ENCODE results near the gene ZBTB46.
"Not testable (repeated sequence)": the region's sequence is repeated elsewhere in the genome, so short reads cannot be mapped to it uniquely, and the experiment has no call there.

Gene ZBTB46

DNA sequence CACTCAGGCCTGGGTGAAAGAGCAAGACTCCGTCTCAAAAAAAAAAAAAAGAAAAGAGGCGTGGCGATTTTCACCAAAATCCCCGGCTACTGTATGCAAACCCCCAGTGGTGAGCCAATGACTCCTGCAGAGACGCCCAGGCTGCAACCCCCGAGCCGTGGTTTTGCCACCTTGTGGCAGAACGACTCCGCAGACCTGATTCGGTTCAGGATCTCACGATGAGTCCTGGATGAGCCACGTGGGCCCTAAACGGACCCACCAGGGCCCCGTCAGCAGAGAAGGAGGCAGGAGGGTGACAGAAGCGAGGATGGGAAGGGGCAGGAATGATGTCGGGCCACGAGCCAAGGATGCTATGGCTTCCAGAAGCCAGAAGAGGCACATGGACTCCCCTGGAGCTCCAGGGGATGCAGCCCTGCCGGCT, 49.0 kb downstream of the ZBTB46 start:
- H3K4me1 ChIP-seq (ENCODE audit: insufficient read depth, low read length): peaks cover 3% of the 10 kb centered on the region; the same call in 1 of the 2 replicates
- no peaks in the 10 kb centered on the region for H3K27me3 ChIP-seq (ENCODE audit: insufficient read depth, low read length)
- no peak overlapping the region for H3K9ac ChIP-seq (ENCODE audit: low read depth, low read length)
- 74% methylated on average over 18 of the region's 18 CpGs for WGBS
- H3K36me3 ChIP-seq (ENCODE audit: insufficient read depth, low read length): no peaks in the 10 kb centered on the region
- H3K27ac ChIP-seq (ENCODE audit: low read depth, low read length): no peak overlapping the region
- no peak overlapping the region for H3K4me3 ChIP-seq (ENCODE audit: low read length)
- H3K9me3 ChIP-seq (ENCODE audit: insufficient read depth, low read depth, low read length): no peaks in the 10 kb centered on the region

DNA sequence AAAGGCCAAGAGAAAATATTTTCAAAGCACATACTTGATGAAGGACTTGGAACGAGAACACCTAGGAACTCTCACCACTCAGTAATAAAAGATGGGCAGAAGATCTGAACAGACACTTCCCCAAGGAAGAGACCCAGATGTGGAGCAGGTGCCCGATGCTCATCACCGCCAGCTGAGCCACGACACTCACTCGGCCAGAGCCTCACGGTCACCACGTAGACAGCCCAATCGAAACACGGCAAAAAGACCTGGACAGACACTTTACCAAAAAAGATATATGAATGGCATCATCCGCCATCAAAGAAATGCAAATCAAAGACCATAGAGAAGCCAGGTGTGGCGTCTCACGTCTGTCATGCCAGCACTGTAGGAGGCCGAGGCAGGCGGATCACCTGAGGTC, 49.9 kb downstream of the ZBTB46 start:
- H3K9ac ChIP-seq (ENCODE audit: low read depth, low read length): no peak overlapping the region
- peaks cover 3% of the 10 kb centered on the region; the same call in 1 of the 2 replicates for H3K4me1 ChIP-seq (ENCODE audit: insufficient read depth, low read length)
- H3K4me3 ChIP-seq (ENCODE audit: low read length): no peak overlapping the region
- H3K9me3 ChIP-seq (ENCODE audit: insufficient read depth, low read depth, low read length): no peaks in the 10 kb centered on the region
- WGBS: 96% methylated on average over 14 of the region's 14 CpGs
- H3K27me3 ChIP-seq (ENCODE audit: insufficient read depth, low read length): no peaks in the 10 kb centered on the region
- no peaks in the 10 kb centered on the region for H3K36me3 ChIP-seq (ENCODE audit: insufficient read depth, low read length)
- H3K27ac ChIP-seq (ENCODE audit: low read depth, low read length): no peak overlapping the region

- no peaks in the 10 kb centered on the region for H3K9me3 ChIP-seq (ENCODE audit: insufficient read depth, low read depth, low read length)
- peak overlapping the region; percentile 46; the same call in 1 of the 2 replicates for H3K27ac ChIP-seq (ENCODE audit: low read depth, low read length)
- no peaks in the 10 kb centered on the region for H3K36me3 ChIP-seq (ENCODE audit: insufficient read depth, low read length)
- peaks cover 10% of the 10 kb centered on the region; the same call in 1 of the 2 replicates for H3K4me1 ChIP-seq (ENCODE audit: insufficient read depth, low read length)
- WGBS: 87% methylated on average over 7 of the region's 9 CpGs
- H3K4me3 ChIP-seq (ENCODE audit: low read length): no peak overlapping the region
- H3K27me3 ChIP-seq (ENCODE audit: insufficient read depth, low read length): no peaks in the 10 kb centered on the region
- no peak overlapping the region for H3K9ac ChIP-seq (ENCODE audit: low read depth, low read length)
These were observed 52.2 kb downstream of the ZBTB46 start for GRCh38 chr20:63778857-63779256.

- Histone ChIP-seq H3K4me1 (ENCODE audit: insufficient read depth, low read length) (peaks cover 10% of the 10 kb centered on the region; the same call in 1 of the 2 replicates), H3K27ac (ENCODE audit: low read depth, low read length) (peak overlapping the region; percentile 55; the same call in 1 of the 2 replicates), H3K9ac (ENCODE audit: low read depth, low read length) (no peak overlapping the region), H3K9me3 (ENCODE audit: insufficient read depth, low read depth, low read length) (no peaks in the 10 kb centered on the region), H3K36me3 (ENCODE audit: insufficient read depth, low read length) (no peaks in the 10 kb centered on the region), H3K27me3 (ENCODE audit: insufficient read depth, low read length) (no peaks in the 10 kb centered on the region), H3K4me3 (ENCODE audit: low read length) (no peak overlapping the region)
- 57% methylated on average over 19 of the region's 19 CpGs for WGBS
These were observed 52.9 kb downstream of the ZBTB46 start for GRCh38 chr20:63778034-63778752.

- Histone ChIP-seq H3K27ac (ENCODE audit: low read depth, low read length) (peak overlapping the region; percentile 55; the same call in 1 of the 2 replicates), H3K9ac (ENCODE audit: low read depth, low read length) (no peak overlapping the region), H3K27me3 (ENCODE audit: insufficient read depth, low read length) (no peaks in the 10 kb centered on the region), H3K4me3 (ENCODE audit: low read length) (no peak overlapping the region), H3K36me3 (ENCODE audit: insufficient read depth, low read length) (no peaks in the 10 kb centered on the region), H3K4me1 (ENCODE audit: insufficient read depth, low read length) (peaks cover 10% of the 10 kb centered on the region; the same call in 1 of the 2 replicates), H3K9me3 (ENCODE audit: insufficient read depth, low read depth, low read length) (no peaks in the 10 kb centered on the region)
- 97% methylated on average over 13 of the region's 13 CpGs for WGBS
These were observed 53.5 kb downstream of the ZBTB46 start for GRCh38 chr20:63777614-63778013.

DNA sequence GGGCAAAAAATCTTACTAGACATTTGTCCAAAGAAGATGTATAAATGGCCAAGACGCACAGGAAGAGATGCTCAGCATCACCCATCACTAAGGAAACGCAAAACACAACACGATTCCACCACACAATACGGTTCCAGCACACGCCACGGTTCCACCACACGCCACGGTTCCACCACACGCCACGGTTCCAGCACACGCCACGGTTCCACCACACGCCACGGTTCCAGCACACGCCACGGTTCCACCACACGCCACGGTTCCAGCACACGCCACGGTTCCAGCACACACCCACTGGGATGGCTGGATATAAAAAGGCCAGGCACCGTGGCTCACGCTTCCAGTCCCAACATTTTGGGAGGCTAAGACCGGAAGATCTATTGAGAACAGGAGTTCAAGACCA, 54.2 kb downstream of the ZBTB46 start:
- 96% methylated on average over 23 of the region's 23 CpGs for WGBS
- not testable (repeated sequence) for H3K27me3 ChIP-seq (ENCODE audit: insufficient read depth, low read length); H3K27ac ChIP-seq (ENCODE audit: low read depth, low read length); H3K9me3 ChIP-seq (ENCODE audit: insufficient read depth, low read depth, low read length); H3K36me3 ChIP-seq (ENCODE audit: insufficient read depth, low read length); H3K9ac ChIP-seq (ENCODE audit: low read depth, low read length); H3K4me3 ChIP-seq (ENCODE audit: low read length)
- peaks cover 10% of the 10 kb centered on the region; the same call in 1 of the 2 replicates for H3K4me1 ChIP-seq (ENCODE audit: insufficient read depth, low read length)

GRCh38 chr20:63775096-63775978, 55.7 kb downstream of the ZBTB46 start:
- Histone ChIP-seq H3K4me1 (ENCODE audit: insufficient read depth, low read length) (peaks cover 10% of the 10 kb centered on the region; the same call in 1 of the 2 replicates), H3K36me3 (ENCODE audit: insufficient read depth, low read length) (no peaks in the 10 kb centered on the region), H3K9me3 (ENCODE audit: insufficient read depth, low read depth, low read length) (no peaks in the 10 kb centered on the region), H3K4me3 (ENCODE audit: low read length) (peak overlapping the region; percentile 57), H3K27me3 (ENCODE audit: insufficient read depth, low read length) (no peaks in the 10 kb centered on the region), H3K9ac (ENCODE audit: low read depth, low read length) (peak overlapping the region; percentile 46), H3K27ac (ENCODE audit: low read depth, low read length) (peak overlapping the region; percentile 59; the same call in 1 of the 2 replicates)
- WGBS: 7% methylated on average over 67 of the region's 67 CpGs

- 93% methylated on average over 14 of the region's 15 CpGs for WGBS
- Histone ChIP-seq H3K9ac (ENCODE audit: low read depth, low read length) (no peak overlapping the region), H3K4me1 (ENCODE audit: insufficient read depth, low read length) (peaks cover 10% of the 10 kb centered on the region; the same call in 1 of the 2 replicates)
These were observed 56.8 kb downstream of the ZBTB46 start for GRCh38 chr20:63774306-63774705.

DNA sequence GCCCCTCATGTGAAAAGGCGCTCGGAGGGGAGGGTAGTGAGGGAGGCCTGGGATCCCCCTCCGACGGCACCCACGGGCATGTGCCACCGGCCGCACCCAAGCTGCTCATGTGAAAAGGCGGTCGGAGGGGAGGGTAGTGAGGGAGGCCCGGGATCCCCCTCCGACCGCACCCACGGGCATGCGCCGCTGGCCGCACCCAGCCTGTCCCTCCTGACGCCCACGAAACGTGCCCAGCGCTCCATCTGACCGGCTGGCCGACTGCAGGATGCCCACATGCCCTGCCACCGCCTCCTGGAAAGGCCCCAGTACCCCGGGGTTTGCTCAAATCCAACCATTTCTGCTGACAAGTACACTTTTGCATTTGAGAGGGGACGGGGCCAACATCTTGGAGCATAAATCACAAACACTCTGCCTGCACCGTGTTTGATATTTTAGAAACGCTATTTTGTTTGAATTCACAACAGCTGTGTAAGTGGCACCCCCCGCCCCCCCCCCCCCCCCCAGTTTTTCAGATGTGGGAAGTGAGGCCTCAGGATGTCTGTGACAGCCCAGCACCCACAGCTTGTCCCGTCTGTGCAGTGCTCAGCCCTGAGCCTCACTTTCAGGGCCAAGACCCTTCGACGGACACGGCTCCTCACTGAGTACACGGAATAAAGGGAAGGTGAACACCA, 57.4 kb downstream of the ZBTB46 start:
- Histone ChIP-seq H3K27me3 (ENCODE audit: insufficient read depth, low read length) (no peaks in the 10 kb centered on the region), H3K4me3 (ENCODE audit: low read length) (no peak overlapping the region), H3K9me3 (ENCODE audit: insufficient read depth, low read depth, low read length) (no peaks in the 10 kb centered on the region), H3K36me3 (ENCODE audit: insufficient read depth, low read length) (peaks cover 5% of the 10 kb centered on the region; the same call in 1 of the 2 replicates), H3K9ac (ENCODE audit: low read depth, low read length) (no peak overlapping the region), H3K27ac (ENCODE audit: low read depth, low read length) (no peak overlapping the region), H3K4me1 (ENCODE audit: insufficient read depth, low read length) (peaks cover 10% of the 10 kb centered on the region; the same call in 1 of the 2 replicates)
- 94% methylated on average over 31 of the region's 33 CpGs for WGBS

More at GRCh38 chr20:63774306-63774705, 56.8 kb downstream of the ZBTB46 start:
- Histone ChIP-seq H3K36me3 (ENCODE audit: insufficient read depth, low read length) (no peaks in the 10 kb centered on the region), H3K27ac (ENCODE audit: low read depth, low read length) (no peak overlapping the region), H3K4me3 (ENCODE audit: low read length) (no peak overlapping the region), H3K27me3 (ENCODE audit: insufficient read depth, low read length) (no peaks in the 10 kb centered on the region), H3K9me3 (ENCODE audit: insufficient read depth, low read depth, low read length) (no peaks in the 10 kb centered on the region)

DNA sequence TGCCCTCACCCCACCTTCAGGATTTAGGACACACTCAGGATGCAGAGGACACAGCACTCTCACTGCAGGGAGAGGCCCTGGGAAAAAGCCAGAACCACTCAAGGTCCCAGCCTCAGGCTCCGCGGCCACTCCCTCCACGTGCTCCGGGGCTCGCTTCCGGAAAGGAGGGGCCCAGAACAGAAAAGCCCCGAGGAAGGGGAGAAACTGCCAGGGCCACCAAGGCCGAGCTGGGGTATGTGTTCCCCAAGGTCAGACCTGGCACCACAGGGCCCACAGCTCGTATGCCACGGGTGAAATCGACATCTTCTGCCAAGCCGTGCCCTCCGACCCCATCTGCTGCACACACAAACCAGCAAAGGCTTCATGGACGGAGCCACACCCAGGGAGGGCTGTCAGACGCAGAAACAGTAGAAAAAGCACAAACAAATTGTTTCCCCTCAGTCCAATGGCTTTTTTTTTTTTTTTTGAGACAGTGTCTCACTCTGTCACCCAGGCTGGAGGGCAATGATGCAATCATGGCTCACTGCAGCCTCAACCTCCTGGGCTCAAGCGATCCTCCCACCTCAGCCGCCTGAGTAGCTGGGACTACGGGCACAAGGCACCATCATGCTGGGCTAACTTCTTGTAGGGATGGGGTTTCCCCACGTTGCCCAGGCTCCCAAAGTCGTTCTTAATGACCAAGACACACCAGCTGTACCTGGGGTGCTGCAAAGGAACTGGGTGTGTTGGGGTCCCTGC, 58.1 kb downstream of the ZBTB46 start:
- no peak overlapping the region for H3K4me3 ChIP-seq (ENCODE audit: low read length)
- H3K9me3 ChIP-seq (ENCODE audit: insufficient read depth, low read depth, low read length): no peaks in the 10 kb centered on the region
- H3K27me3 ChIP-seq (ENCODE audit: insufficient read depth, low read length): no peaks in the 10 kb centered on the region
- 92% methylated on average over 20 of the region's 20 CpGs for WGBS
- no peak overlapping the region for H3K27ac ChIP-seq (ENCODE audit: low read depth, low read length)
- H3K9ac ChIP-seq (ENCODE audit: low read depth, low read length): no peak overlapping the region
- peaks cover 7% of the 10 kb centered on the region; the same call in 1 of the 2 replicates for H3K4me1 ChIP-seq (ENCODE audit: insufficient read depth, low read length)
- peaks cover 8% of the 10 kb centered on the region; the same call in 1 of the 2 replicates for H3K36me3 ChIP-seq (ENCODE audit: insufficient read depth, low read length)
